BE2C (cell line): ENCODE measurements around the gene KSR1.

Experiments used
- DNase-seq: peaks from one replicate; pipeline ENCODE4 v3.0.0-alpha.2; 2020
- H3K27me3 ChIP-seq: fragments of 250-450 bp; sonication (Bioruptor Pico); 2 replicates; pipeline ENCODE4 v1.5.1; 2020; ENCODE audit warnings: mild to moderate bottlenecking
- H3K36me3 ChIP-seq: fragments of 250-450 bp; sonication (Bioruptor Pico); 2 replicates; pipeline ENCODE4 v1.5.1; 2020; ENCODE audit warnings: mild to moderate bottlenecking
- H3K4me1 ChIP-seq: fragments of 250-450 bp; sonication (Bioruptor Pico); 2 replicates; pipeline ENCODE4 v1.5.1; 2020
- H3K4me3 ChIP-seq: 2 replicates; pipeline ENCODE4 v1.5.1; 2011; ENCODE audit warnings: low read depth, low read length
- H3K9me3 ChIP-seq: fragments of 250-450 bp; sonication (Bioruptor Pico); 2 replicates; pipeline ENCODE4 v1.5.1; 2020
- CTCF ChIP-seq: IDR thresholded peaks from 2 replicates; pipeline ENCODE4 v1.5.1; 2012; ENCODE audit warnings: mild to moderate bottlenecking, low read depth, low read length

KSR1 gene

GRCh38 chr17:27608328-27609230 is 152.3 kb downstream of the KSR1 start:
- no peaks in the 10 kb centered on the region for H3K27me3 ChIP-seq
- TF ChIP-seq CTCF = no peak
- no peak for DNase-seq
- no peaks in the 10 kb centered on the region for H3K4me1 ChIP-seq
- H3K4me3 ChIP-seq = no peak overlapping the region
- H3K36me3 ChIP-seq = no peaks in the 10 kb centered on the region
- H3K9me3 ChIP-seq = no peaks in the 10 kb centered on the region

- Histone ChIP-seq H3K27me3 (no peaks in the 10 kb centered on the region), H3K36me3 (no peaks in the 10 kb centered on the region), H3K4me3 (no peak overlapping the region), H3K9me3 (no peaks in the 10 kb centered on the region), H3K4me1 (no peaks in the 10 kb centered on the region)
- peak; percentile 60 for TF ChIP-seq CTCF
- peak; percentile 27 for DNase-seq
Observed at GRCh38 chr17:27609611-27610303, 153.5 kb downstream of the KSR1 start.

- no peaks in the 10 kb centered on the region for H3K4me1 ChIP-seq
- TF ChIP-seq CTCF = no peak
- no peaks in the 10 kb centered on the region for H3K36me3 ChIP-seq
- H3K27me3 ChIP-seq = no peaks in the 10 kb centered on the region
- H3K4me3 ChIP-seq = no peak overlapping the region
- no peaks in the 10 kb centered on the region for H3K9me3 ChIP-seq
- no peak for DNase-seq
Observed at GRCh38 chr17:27610304-27610677, 154.0 kb downstream of the KSR1 start.

- H3K9me3 ChIP-seq = no peaks in the 10 kb centered on the region
- no peaks in the 10 kb centered on the region for H3K27me3 ChIP-seq
- no peaks in the 10 kb centered on the region for H3K4me1 ChIP-seq
- TF ChIP-seq CTCF = no peak
- H3K36me3 ChIP-seq = no peaks in the 10 kb centered on the region
- H3K4me3 ChIP-seq = no peak overlapping the region
- DNase-seq = no peak
Observed at GRCh38 chr17:27612160-27612770, 156.0 kb downstream of the KSR1 start.

GRCh38 chr17:27613433-27613832 is 157.2 kb downstream of the KSR1 start:
- no peaks in the 10 kb centered on the region for H3K36me3 ChIP-seq

More at GRCh38 chr17:27613433-27613832, 157.2 kb downstream of the KSR1 start:
- DNase-seq = no peak
- H3K4me3 ChIP-seq = no peak overlapping the region
- no peak for TF ChIP-seq CTCF
- no peaks in the 10 kb centered on the region for H3K9me3 ChIP-seq
- H3K27me3 ChIP-seq = no peaks in the 10 kb centered on the region
- no peaks in the 10 kb centered on the region for H3K4me1 ChIP-seq
